K562 (cell line): Measurements from ENCODE around the gene CTRL. TPM values are rescaled to one million over a fixed set of nuclear protein-coding genes. Genes with fewer than 3 reads are reported as not detected.
A peak's percentile ranks its signal among the peaks of the same experiment; 100 is the strongest.

Source experiments
- ATAC-seq: fragments of 200-7000 bp; cut with Tn5 transposase; 3 replicates; pipeline ENCODE4 v1.9.1; 2020; ENCODE audit warnings: moderate library complexity
- BruUV-seq: library from RNA; stranded (reverse); fragments of 400-500 nt; replicated peaks from 2 replicates; lab custom pipeline; 2021; lab: Mats Ljungman, UMichigan
- CTCF ChIA-PET: fragments of 300-600 bp; formaldehyde crosslinking; extraction: SDS; loops from one replicate; lab custom pipeline; 2021; ENCODE audit warnings: low intra/inter-chr PET ratio; lab: Yijun Ruan, JAX
- POLR2A ChIA-PET: fragments of 300-600, 350-650 bp; sonication (Branson Sonifier 250); formaldehyde crosslinking; extraction: SDS; loops from one replicate; lab custom pipeline; 2021; ENCODE audit warnings: antibody characterized with exemption, inconsistent platforms; lab: Yijun Ruan, JAX
- DNase-seq, 4 experiments: peaks; one replicate each; pipeline versions ENCODE4 v3.0.0 to v3.0.0-alpha.2; 2011 to 2018; ENCODE audit warnings: low spot score in 3 of 4, mixed read lengths in 3 of 4; ENCODE audit errors: extremely low read depth in 1 of 4
- FAIRE-seq: peaks from 2 replicates; lab custom pipeline; 2011; peaks lifted over from hg19 to GRCh38; lab: Jason Lieb, UNC
- H2AFZ ChIP-seq: 2 replicates; pipeline ENCODE4 v1.6.0; 2011; ENCODE audit warnings: low read depth, low read length, control low read depth, inconsistent platforms
- H3K27ac ChIP-seq: fragments of 200-600 bp; 3 replicates; pipeline ENCODE4 v1.8.0; 2011; ENCODE audit warnings: low read depth, mild to moderate bottlenecking, control low read depth, inconsistent platforms, low read length, moderate library complexity, mixed read lengths; ENCODE audit errors: extremely low read depth
- H3K27me3 ChIP-seq, 2 experiments: fragments of 300-600 bp in 1 of 2; 2 replicates in 1 of 2; 3 replicates in 1 of 2; pipeline versions ENCODE4 v1.6.0 to v1.8.0; 2011; ENCODE audit warnings: inconsistent platforms in 2 of 2, low read length in 2 of 2, mild to moderate bottlenecking in 1 of 2, mixed read lengths in 1 of 2, moderate library complexity in 1 of 2; ENCODE audit not compliant: control insufficient read depth in 2 of 2, insufficient read depth in 2 of 2
- H3K36me3 ChIP-seq: fragments of 300-600 bp; 3 replicates; pipeline ENCODE4 v1.8.0; 2011; ENCODE audit warnings: mild to moderate bottlenecking, low read length, inconsistent platforms; ENCODE audit not compliant: control insufficient read depth, insufficient read depth
- H3K4me1 ChIP-seq, 2 experiments: fragments of 200-600 bp in 1 of 2; replicated peaks in 1 of 2; 2 replicates in 1 of 2; 3 replicates in 1 of 2; pipeline versions ENCODE4 v1.5.1 to v1.8.0; 2011; ENCODE audit warnings: inconsistent platforms in 2 of 2, low read length in 2 of 2, mild to moderate bottlenecking in 1 of 2, mixed read lengths in 1 of 2, moderate library complexity in 1 of 2; ENCODE audit not compliant: control insufficient read depth in 2 of 2, insufficient read depth in 2 of 2
- H3K4me2 ChIP-seq: 2 replicates; pipeline ENCODE4 v1.6.1; 2011; ENCODE audit warnings: low read length, control low read depth, inconsistent platforms, mixed read lengths; ENCODE audit not compliant: insufficient read depth
- H3K4me3 ChIP-seq: fragments of 200-600 bp; sonication (generic), shearing (Covaris generic); 2 replicates; pipeline ENCODE4 v1.5.1; 2016; ENCODE audit warnings: control low read depth, inconsistent platforms
- H3K79me2 ChIP-seq: fragments of 200-600 bp; 3 replicates; pipeline ENCODE4 v1.8.0; 2011; ENCODE audit warnings: low read length, inconsistent platforms; ENCODE audit not compliant: control insufficient read depth, insufficient read depth
- H3K9ac ChIP-seq, 2 experiments: 2 replicates each; pipeline versions ENCODE4 v1.6.0 to v1.6.1; 2011; ENCODE audit warnings: low read depth in 2 of 2, low read length in 2 of 2, control low read depth in 1 of 2, inconsistent platforms in 1 of 2, mild to moderate bottlenecking in 1 of 2, mixed read lengths in 1 of 2; ENCODE audit not compliant: insufficient read depth in 1 of 2
- H3K9me1 ChIP-seq: one replicate; pipeline ENCODE4 v1.6.0; 2011; ENCODE audit warnings: inconsistent platforms, mild to moderate bottlenecking, low read length, moderate library complexity; ENCODE audit not compliant: control insufficient read depth, insufficient read depth
- H3K9me3 ChIP-seq: replicated peaks from 2 replicates; pipeline ENCODE4 v1.5.1; 2011; ENCODE audit warnings: low read depth, low read length, inconsistent platforms; ENCODE audit not compliant: control insufficient read depth, insufficient read depth
- H4K20me1 ChIP-seq: replicated peaks from 2 replicates; pipeline ENCODE4 v1.6.1; 2011; ENCODE audit warnings: low read length, inconsistent platforms, mixed read lengths; ENCODE audit not compliant: control insufficient read depth, insufficient read depth
- AFF1 ChIP-seq, 2 experiments: fragments of 450-650 bp; IDR thresholded peaks; 2 replicates each; pipeline ENCODE4 v1.6.1; 2018; ENCODE audit warnings: mild to moderate bottlenecking in 2 of 2, low read depth in 1 of 2; ENCODE audit not compliant: partially characterized antibody in 2 of 2
- ATF4 ChIP-seq: fragments of 450-650 bp; formaldehyde crosslinking; IDR thresholded peaks from 2 replicates; pipeline ENCODE4 v1.4.0; 2022; ENCODE audit warnings: mild to moderate bottlenecking, moderate library complexity
- MCM5 ChIP-seq: fragments of 450-650 bp; IDR thresholded peaks from 2 replicates; pipeline ENCODE4 v1.6.1; 2016; ENCODE audit warnings: low read depth
- MTF1 ChIP-seq: fragments of 250-450 bp; sonication (Bioruptor Pico); IDR thresholded peaks from 2 replicates; pipeline ENCODE4 v1.9.0; 2021; ENCODE audit warnings: moderate library complexity, mild to moderate bottlenecking, inconsistent platforms, borderline replicate concordance
- PATZ1 ChIP-seq: fragments of 250-450 bp; sonication (Bioruptor Pico); IDR thresholded peaks from 2 replicates; pipeline ENCODE4 v1.5.0; 2020; ENCODE audit warnings: mild to moderate bottlenecking, borderline replicate concordance
- PPARD ChIP-seq: fragments of 250-450 bp; sonication (Bioruptor Pico); IDR thresholded peaks from 2 replicates; pipeline ENCODE4 v1.8.0; 2022; ENCODE audit warnings: inconsistent platforms, mild to moderate bottlenecking, moderate library complexity
- SRSF9 ChIP-seq: fragments of 200-400 bp; formaldehyde crosslinking; IDR thresholded peaks from 2 replicates; pipeline ENCODE4 v1.6.1; 2017; ENCODE audit warnings: low read depth, low read length, borderline replicate concordance
- TCF15 ChIP-seq: fragments of 250-450 bp; sonication (Bioruptor Pico); IDR thresholded peaks from 2 replicates; pipeline ENCODE4 v1.8.0; 2022; ENCODE audit warnings: moderate library complexity, mild to moderate bottlenecking, inconsistent platforms
- TSC22D4 ChIP-seq: fragments of 450-650 bp; IDR thresholded peaks from 2 replicates; pipeline ENCODE4 v1.6.1; 2016; ENCODE audit warnings: missing genetic modification characterization, missing biosample characterization, control low read depth
- XRCC3 ChIP-seq: fragments of 450-650 bp; IDR thresholded peaks from 2 replicates; pipeline ENCODE4 v1.6.1; 2017; ENCODE audit warnings: mild to moderate bottlenecking, moderate library complexity
- ZBED1 ChIP-seq: IDR thresholded peaks from 2 replicates; pipeline ENCODE4 v1.6.1; 2014
- ZNF277 ChIP-seq: fragments of 250-450 bp; sonication (Bioruptor Pico); IDR thresholded peaks from 2 replicates; pipeline ENCODE4 v1.8.0; 2022; ENCODE audit warnings: inconsistent platforms, mild to moderate bottlenecking, moderate library complexity, borderline replicate concordance
- WGBS: fragments of 100-300 bp; shearing (Covaris generic); methylation state at CpG from one replicate; pipeline ENCODE4 v1.1.6; 2016; ENCODE audit warnings: low coverage, mixed read lengths; ENCODE audit not compliant: insufficient coverage; ENCODE audit errors: missing lambda C conversion rate; 5-methylcytosine and 5-hydroxymethylcytosine counted together
- in situ Hi-C: fragments of 300-500 bp; cut with MboI; formaldehyde crosslinking; loops from 4 replicates; pipeline ENCODE4 v1.15.0; 2018; ENCODE audit warnings: inconsistent platforms, mixed read lengths
- intact Hi-C: fragments of 100-400 bp; cut with micrococcal nuclease; formaldehyde crosslinking; loops from 2 replicates; pipeline ENCODE4 v1.14.2; 2022
- polyA plus RNA-seq, 8 experiments: library from polyadenylated mRNA; depleted of rRNA in 4 of 8; stranded (reverse) in 5 of 8; unstranded in 3 of 8; fragments of >200 nt; fragmentation: Nextera tagmentation in 2 of 8; fragmentation: Illumina TruSeq in 1 of 8; extraction: Ambion mirVana in 2 of 8; extraction: Trizol in 1 of 8; gene quantifications; 2 replicates each; pipeline versions ENCODE4 v1.2.1 to v1.2.3, GENCODE V29; 2011 to 2014; ENCODE audit warnings: inconsistent platforms in 1 of 8, missing spikeins in 1 of 8
- total RNA-seq, 7 experiments: library from RNA; depleted of rRNA in 6 of 7; stranded (reverse); fragments of >200 nt in 6 of 7; fragmentation: Illumina TruSeq in 2 of 7; extraction: Trizol in 2 of 7; gene quantifications; 2 replicates each; pipeline versions ENCODE4 v1.2.1 to v1.2.3, GENCODE V29; 2011 to 2021; ENCODE audit warnings: low replicate concordance in 1 of 7

CTRL gene
- total and polyA plus RNA-seq, 9 of the 15 experiments (the other 6 are each of a cell fraction or from before 2014, with no cell fraction given), result 1.4 to 5.6 (median 2.5) TPM

- H3K4me1 ChIP-seq, result peaks cover 22 to 46% of the 10 kb centered on the region in 2 experiments; a peak in 4 of 5 replicates
- no peaks in the 10 kb centered on the region for H3K27me3 ChIP-seq
- H3K4me2 ChIP-seq, result peak within 1 kb of the TSS; percentile 98
- no TSS peak for BruUV-seq
- ChIA-PET POLR2A (interaction anchor here (0.7 to 1.2 kb wide), 4 partner anchors 9 to 74 kb away, joined by 4 to 5 read pairs (median 4); partner anchors contain the start of gene PSMB10), CTCF (no interaction called here)
- in situ Hi-C loops (no loop called here), intact Hi-C loops (no loop called here)
- no peaks in the 10 kb centered on the region for H3K9me3 ChIP-seq
- peak within 1 kb of the TSS; percentile 95 to 97 for H3K9ac ChIP-seq
- FAIRE-seq, result peak; percentile 78
- peaks cover 28% of the 10 kb centered on the region for H3K79me2 ChIP-seq
- peak within 1 kb of the TSS; percentile 97 for H2AFZ ChIP-seq
- peak within 1 kb of the TSS; percentile 94 for H3K27ac ChIP-seq
- DNase-seq, result peak; percentile 94 to 99 (median 98)
- ATAC-seq, result peak; percentile 91
- H3K9me1 ChIP-seq, result peaks cover 8% of the 10 kb centered on the region
- peaks cover 17% of the 10 kb centered on the region; the same call in 2 of the 3 replicates for H3K36me3 ChIP-seq
- 3% methylated on average over 41 of the region's 78 CpGs for WGBS
- H3K4me3 ChIP-seq, result peak within 1 kb of the TSS; percentile 84
- peaks cover 16% of the 10 kb centered on the region for H4K20me1 ChIP-seq
- TF ChIP-seq TCF15 (CRISPR knock-in tag) (no peak), PPARD (CRISPR knock-in tag) (no peak), AFF1 (IDR thresholded peaks at IDR 0.05; ENCODE audit: low read depth in 1 of 2, partially characterized antibody in 2 of 2) (no peak), XRCC3 (no peak), MTF1 (CRISPR knock-in tag) (no peak), ZBED1 (no peak), PATZ1 (CRISPR knock-in tag) (no peak), ZNF277 (CRISPR knock-in tag) (no peak), SRSF9 (no peak), MCM5 (no peak), ATF4 (CRISPR knock-in tag) (no peak), TSC22D4 (no peak)
Observed at GRCh38 chr16:67968400-67969253, 37.0 kb upstream of the CTRL start, which contains the start of gene SLC12A4. Gene SLC12A4, minus strand, starts transcription at chr16:67968637. Its CDS starts 84 bp downstream, at chr16:67968553.
